ENCODE results near the gene ACSBG1.

ACSBG1 gene

DNA sequence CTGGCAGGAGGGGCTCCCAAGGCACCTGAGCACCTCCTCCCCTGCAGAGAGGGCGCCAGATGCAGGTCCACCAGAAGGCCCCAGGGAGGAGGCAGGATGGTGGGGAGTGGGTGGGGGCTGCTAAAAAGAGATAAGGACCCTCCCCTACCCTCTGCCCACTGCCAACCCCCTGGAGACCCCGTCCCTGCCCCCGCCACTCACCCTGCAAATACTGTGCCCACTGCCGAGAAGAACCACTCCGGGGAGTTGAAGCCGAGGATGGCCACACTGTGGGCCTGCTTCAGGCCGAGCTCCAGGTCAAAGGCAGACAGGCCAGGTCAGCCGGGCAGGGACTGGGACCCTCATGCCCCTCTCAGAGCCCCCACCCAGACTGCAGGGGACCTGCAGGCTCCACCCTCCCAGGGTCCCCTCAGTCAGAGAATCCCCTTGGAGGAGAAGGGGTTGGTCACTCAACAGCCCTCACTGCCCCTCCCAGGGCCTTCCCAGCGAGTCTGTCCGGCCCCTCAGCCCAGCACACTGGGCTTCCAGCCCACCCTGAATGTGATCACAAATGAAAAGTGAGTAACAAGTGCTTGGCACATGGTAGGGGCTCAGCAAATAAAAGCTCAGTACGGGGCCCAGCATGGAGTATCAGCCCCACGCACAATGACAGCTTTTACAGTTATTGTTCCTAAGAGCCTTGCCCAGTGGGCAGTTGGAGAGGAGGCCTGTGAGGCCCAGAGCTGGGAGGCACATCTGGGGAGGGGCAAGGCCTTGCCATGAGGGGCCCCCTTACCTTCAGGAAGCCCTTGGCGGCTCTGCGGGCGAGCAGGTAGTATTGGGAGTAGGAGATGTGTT lies 40.4 kb downstream of the ACSBG1 start:
- TF ChIP-seq POLR2A (IDR thresholded peaks at IDR 0.05; ENCODE audit: low read depth, low read length) (no peak), TAF1 (IDR thresholded peaks at IDR 0.05; ENCODE audit: borderline replicate concordance, low read depth, low read length) (no peak), POLR2AphosphoS5 (IDR thresholded peaks at IDR 0.05; ENCODE audit: low read depth, low read length) (no peak)
- DNase-seq (ENCODE audit: insufficient read length), result no peak
- no peak for FAIRE-seq

DNA sequence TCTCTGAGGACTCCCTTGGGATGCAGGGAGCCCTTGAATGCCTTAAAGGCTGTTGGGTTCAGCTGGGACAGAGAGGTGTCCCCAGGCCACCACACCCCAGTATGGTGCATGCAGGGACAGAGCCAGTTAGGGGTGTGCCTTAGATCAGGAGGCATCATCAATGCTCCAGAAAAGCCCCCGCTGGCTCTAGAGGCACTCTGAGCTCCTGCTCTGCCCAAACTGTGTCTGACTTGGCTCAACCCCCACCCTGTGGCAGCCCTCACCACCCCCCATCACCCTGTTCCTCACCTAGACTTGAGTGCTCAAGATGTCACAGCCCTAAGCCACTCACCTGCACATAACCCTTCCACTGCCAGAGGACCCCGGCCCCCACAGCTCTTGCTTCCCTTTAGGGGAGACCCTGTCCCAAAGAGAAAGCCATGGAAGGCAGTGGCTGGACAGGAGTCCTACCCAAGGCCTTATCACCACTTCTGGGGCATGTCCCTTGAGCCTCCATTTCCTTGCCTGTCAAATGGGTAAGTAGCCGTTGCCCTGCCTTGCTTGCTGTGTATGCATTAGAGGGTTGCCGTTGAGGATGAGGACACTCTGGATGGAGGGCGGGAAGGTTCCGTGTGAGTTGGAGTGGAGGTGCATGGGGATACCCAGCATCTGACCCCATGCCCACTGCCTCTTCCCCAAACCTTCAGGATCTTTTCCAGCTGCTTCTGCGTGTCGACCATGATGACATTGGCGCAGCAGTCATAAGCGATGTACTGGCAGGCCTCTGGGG lies 41.4 kb downstream of the ACSBG1 start:
- TF ChIP-seq TAF1 (IDR thresholded peaks at IDR 0.05; ENCODE audit: borderline replicate concordance, low read depth, low read length) (no peak), POLR2AphosphoS5 (IDR thresholded peaks at IDR 0.05; ENCODE audit: low read depth, low read length) (no peak), POLR2A (IDR thresholded peaks at IDR 0.05; ENCODE audit: low read depth, low read length) (no peak)
- FAIRE-seq (no peak), DNase-seq (ENCODE audit: insufficient read length) (no peak)

DNA sequence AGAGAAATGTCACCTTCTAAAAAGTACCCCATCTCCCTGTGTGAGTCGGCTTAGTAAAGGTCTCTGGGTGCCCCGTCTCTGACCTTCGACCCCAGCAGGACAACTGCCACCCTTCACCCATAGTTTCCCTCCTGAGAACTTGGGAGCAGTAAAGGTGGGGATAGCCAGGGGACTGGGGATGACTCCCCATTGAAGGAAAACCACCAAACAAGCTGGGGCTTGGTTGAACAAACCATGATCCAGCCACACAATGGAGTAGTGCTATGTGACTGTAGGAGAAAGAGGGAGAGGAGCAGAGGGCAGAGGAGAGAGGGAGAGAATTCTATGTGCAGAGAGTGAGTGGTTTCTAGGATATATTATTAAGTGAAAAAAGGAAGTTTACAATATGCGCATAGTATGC lies 51.5 kb downstream of the ACSBG1 start:
- no peak for DNase-seq (ENCODE audit: insufficient read length)
- TF ChIP-seq POLR2AphosphoS5 (IDR thresholded peaks at IDR 0.05; ENCODE audit: low read depth, low read length) (no peak), TAF1 (IDR thresholded peaks at IDR 0.05; ENCODE audit: borderline replicate concordance, low read depth, low read length) (no peak), POLR2A (IDR thresholded peaks at IDR 0.05; ENCODE audit: low read depth, low read length) (no peak)
- FAIRE-seq, result no peak

DNA sequence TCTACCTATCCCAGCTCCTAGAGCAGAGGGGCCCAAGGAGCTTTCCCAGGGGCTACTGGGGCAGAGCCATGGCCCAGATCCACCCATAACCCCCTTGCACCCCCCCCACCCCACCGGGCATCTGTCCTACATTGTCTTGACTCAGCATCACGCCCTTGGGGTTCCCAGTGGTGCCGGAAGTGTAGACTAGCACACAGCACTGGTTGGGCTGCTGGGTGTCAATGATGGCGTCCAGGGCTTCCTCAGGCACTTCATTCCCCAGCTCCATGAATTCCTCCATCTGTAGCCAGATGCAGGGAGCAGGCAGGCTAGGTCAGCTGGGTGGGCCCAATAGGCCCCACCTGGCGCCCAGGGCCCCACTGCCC lies 52.0 kb downstream of the ACSBG1 start:
- TF ChIP-seq POLR2A (IDR thresholded peaks at IDR 0.05; ENCODE audit: low read depth, low read length) (no peak), TAF1 (IDR thresholded peaks at IDR 0.05; ENCODE audit: borderline replicate concordance, low read depth, low read length) (no peak), POLR2AphosphoS5 (IDR thresholded peaks at IDR 0.05; ENCODE audit: low read depth, low read length) (no peak)
- FAIRE-seq (no peak), DNase-seq (ENCODE audit: insufficient read length) (no peak)

DNA sequence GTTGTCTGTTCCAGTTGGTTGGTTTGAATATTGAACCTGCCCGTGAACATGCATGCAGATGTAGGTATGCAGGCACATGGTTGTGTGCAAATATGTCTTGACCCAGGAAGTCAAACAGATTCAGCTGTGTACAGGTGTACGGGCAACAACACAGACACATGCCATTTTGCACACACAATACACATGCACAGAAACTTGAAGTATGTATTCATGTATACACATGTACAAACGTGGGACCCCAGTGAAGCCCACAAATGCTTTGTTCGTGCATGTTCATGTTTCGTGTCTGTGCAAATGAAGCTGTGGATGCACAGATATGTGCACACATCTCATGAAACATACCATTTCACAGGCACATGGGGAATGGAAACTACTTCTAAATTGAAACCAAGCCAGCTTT lies 54.5 kb downstream of the ACSBG1 start:
- TF ChIP-seq POLR2AphosphoS5 (IDR thresholded peaks at IDR 0.05; ENCODE audit: low read depth, low read length) (no peak), POLR2A (IDR thresholded peaks at IDR 0.05; ENCODE audit: low read depth, low read length) (no peak), TAF1 (IDR thresholded peaks at IDR 0.05; ENCODE audit: borderline replicate concordance, low read depth, low read length) (no peak)
- DNase-seq (ENCODE audit: insufficient read length), result no peak
- no peak for FAIRE-seq

DNA sequence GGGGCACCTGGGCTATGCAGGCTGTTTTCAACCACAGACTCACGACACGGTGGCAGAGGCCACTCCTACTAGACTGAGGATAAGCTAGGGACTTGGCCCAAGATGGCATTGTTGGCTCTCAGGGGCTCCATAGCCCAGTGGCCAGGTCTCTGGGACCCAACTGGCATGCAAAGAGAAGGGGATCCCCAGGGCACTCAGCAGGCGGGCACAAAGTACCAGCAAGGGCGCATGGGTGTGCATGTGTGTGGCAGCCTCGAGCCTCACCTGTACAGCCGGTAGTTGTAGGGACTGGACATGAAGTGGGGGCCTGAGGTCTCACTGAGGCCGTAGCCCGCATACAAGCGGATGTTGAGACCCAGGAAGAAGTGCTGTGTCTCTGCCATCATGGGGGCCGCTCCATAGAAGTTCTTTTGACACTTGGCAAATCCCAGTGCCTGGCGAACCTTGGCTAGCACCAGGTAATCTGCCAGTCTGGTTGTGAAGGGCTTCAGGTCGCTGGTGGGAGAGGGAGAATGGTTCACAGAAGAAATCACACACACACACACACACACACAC lies 55.0 kb downstream of the ACSBG1 start:
- FAIRE-seq (no peak), DNase-seq (ENCODE audit: insufficient read length) (no peak)
- TF ChIP-seq TAF1 (IDR thresholded peaks at IDR 0.05; ENCODE audit: borderline replicate concordance, low read depth, low read length) (no peak), POLR2A (IDR thresholded peaks at IDR 0.05; ENCODE audit: low read depth, low read length) (no peak)

DNA sequence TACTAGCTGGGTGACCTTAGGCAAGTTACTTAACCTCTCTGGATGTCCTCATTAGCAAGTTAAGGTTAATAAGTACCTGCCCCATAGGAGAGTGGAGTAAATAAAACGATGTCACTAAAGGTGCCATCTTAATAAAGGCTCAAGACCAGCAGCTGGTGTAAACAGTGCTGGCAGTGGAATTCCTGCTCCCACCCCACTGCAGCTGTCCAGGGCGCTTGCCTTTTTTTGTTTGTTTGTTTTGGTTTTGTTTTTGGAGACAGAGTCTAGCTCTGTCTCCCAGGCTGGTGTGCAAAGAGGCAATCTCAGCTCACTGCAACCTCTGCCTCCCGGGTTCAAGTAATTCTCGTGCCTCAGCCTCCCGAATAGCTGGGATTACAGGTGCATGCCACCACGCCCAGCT lies 56.3 kb downstream of the ACSBG1 start:
- no peak for TF ChIP-seq POLR2A (IDR thresholded peaks at IDR 0.05; ENCODE audit: low read depth, low read length)
- no peak for TF ChIP-seq POLR2AphosphoS5 (IDR thresholded peaks at IDR 0.05; ENCODE audit: low read depth, low read length)
- TF ChIP-seq TAF1 (IDR thresholded peaks at IDR 0.05; ENCODE audit: borderline replicate concordance, low read depth, low read length), result no peak
- no peak for FAIRE-seq
- DNase-seq (ENCODE audit: insufficient read length), result no peak

DNA sequence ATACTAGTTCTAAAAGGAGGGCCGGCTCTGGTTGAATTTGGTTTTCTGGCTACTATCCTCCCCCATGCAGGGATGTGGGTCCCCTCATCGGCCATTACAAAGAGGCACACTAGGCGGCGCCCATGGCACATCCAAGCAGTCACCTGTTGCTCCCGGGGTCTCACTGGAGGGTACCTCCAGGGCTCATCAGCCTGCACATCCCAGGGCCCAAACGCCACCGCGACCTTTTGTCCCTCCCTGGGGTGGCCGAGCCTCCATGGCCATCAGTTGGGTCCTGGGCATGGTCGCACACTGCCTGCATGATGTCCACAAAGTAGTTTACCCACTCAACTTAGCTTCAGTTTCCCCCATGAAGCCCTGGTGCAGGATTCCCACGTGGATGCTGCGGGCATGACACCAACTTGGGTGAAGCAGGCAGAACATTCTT lies 56.9 kb downstream of the ACSBG1 start:
- DNase-seq (ENCODE audit: insufficient read length), result no peak
- TF ChIP-seq POLR2A (IDR thresholded peaks at IDR 0.05; ENCODE audit: low read depth, low read length), result no peak
- no peak for TF ChIP-seq TAF1 (IDR thresholded peaks at IDR 0.05; ENCODE audit: borderline replicate concordance, low read depth, low read length)
- TF ChIP-seq POLR2AphosphoS5 (IDR thresholded peaks at IDR 0.05; ENCODE audit: low read depth, low read length), result no peak
- peak; percentile 46 for FAIRE-seq

DNA sequence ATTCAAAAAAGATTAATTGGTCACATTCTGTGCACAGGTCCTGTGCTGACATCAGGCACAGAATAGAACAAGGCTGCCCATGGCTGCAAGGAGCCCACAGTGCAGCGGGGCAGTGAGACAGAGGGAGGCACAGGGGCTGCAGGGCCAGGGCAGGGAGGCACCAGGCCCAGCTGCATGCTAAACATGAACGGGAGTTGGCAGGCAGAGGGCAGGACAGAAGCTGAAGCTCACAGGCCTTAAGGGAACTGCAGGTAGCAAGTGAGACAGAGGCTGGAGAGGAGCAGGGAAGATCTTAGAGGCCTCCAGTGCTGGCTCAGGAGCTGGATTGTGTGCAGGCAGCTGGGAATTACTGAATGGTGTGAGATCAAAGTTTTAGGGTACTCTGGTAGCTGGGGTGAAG lies 59.0 kb downstream of the ACSBG1 start:
- FAIRE-seq (no peak), DNase-seq (ENCODE audit: insufficient read length) (no peak)
- TF ChIP-seq POLR2AphosphoS5 (IDR thresholded peaks at IDR 0.05; ENCODE audit: low read depth, low read length) (no peak), TAF1 (IDR thresholded peaks at IDR 0.05; ENCODE audit: borderline replicate concordance, low read depth, low read length) (no peak), POLR2A (IDR thresholded peaks at IDR 0.05; ENCODE audit: low read depth, low read length) (no peak)

DNA sequence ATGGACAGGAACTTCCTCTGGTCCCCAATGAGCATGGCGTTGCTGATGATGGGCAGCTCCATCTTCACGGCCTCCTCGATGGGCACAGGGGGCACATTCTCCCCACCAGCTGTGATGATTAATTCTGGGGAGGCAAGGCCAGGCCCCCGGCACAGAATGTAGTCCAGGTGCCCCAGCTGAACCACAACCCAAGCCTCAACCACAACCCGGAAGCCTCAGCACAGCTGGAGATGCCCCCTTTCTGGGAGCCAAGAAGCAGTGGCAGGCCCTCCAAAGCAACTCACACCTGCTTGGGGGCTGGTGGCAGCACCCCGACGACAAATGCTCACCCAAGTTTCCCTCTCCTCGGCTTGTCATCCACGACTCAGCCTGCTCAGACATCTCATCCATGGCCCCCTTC lies 60.0 kb downstream of the ACSBG1 start:
- no peak for TF ChIP-seq TAF1 (IDR thresholded peaks at IDR 0.05; ENCODE audit: borderline replicate concordance, low read depth, low read length)
- no peak for TF ChIP-seq POLR2AphosphoS5 (IDR thresholded peaks at IDR 0.05; ENCODE audit: low read depth, low read length)
- TF ChIP-seq POLR2A (IDR thresholded peaks at IDR 0.05; ENCODE audit: low read depth, low read length), result no peak
- DNase-seq (ENCODE audit: insufficient read length), result no peak
- FAIRE-seq, result no peak

DNA sequence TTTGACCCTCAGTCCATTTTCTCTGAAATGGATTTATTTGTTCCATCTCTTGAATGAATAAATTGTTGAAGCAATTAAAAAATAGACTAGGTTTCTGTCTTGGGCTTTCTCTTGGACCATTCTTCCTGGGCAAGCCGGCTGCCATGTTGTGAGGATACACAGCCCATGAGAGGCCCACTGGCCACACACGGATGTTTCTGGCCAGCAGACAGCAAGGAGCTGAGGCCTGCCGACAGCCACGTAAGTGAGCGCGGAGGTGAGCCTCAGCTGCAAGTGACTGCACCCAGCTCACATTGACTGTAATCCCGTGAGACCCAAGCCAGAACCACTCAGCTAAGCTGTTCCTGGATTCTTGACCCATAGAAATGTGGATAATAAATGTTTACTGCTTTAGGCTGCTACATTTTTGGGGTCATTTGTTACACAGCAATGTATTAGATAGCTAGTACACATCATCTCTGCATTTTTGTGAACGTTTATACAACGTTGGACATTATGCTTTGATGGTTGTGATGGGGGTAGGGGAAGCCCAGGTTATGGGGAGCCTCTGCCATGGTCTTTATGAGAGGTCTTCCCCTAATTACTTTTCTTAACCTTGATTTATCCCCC lies 62.4 kb downstream of the ACSBG1 start:
- peak; percentile 46 for FAIRE-seq
- TF ChIP-seq POLR2A (IDR thresholded peaks at IDR 0.05; ENCODE audit: low read depth, low read length) (no peak), POLR2AphosphoS5 (IDR thresholded peaks at IDR 0.05; ENCODE audit: low read depth, low read length) (no peak), TAF1 (IDR thresholded peaks at IDR 0.05; ENCODE audit: borderline replicate concordance, low read depth, low read length) (no peak)
- no peak for DNase-seq (ENCODE audit: insufficient read length)

All from GM12892 (cell line).